ENCODE data around the gene GALNT10.

The GALNT10 gene

DNA sequence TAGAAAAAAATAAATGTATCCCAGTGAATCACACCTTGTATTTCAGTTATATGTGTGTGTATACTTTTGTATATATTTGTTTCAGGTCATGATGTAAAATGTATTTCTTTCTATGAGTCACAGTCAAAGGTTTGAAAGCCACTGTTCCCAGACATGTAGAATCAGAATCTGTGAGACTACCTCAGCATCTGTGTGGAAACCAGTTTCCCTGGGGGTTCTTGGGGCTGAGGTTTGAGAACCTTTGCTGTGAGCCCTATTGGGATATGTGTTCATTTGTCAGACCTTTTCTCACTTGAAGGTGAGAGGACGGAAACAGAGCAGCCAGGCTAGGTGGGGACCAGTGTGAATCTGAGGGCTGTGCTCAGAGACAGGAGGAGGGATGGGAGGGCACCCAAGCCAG is 176.6 kb downstream of the GALNT10 start:
- Histone ChIP-seq H3K9ac (ENCODE audit: insufficient read length) (no peak overlapping the region), H3K36me3 (ENCODE audit: insufficient read depth, low read length) (no peaks in the 10 kb centered on the region), H3K9me3 (ENCODE audit: low read depth, low read length) (no peaks in the 10 kb centered on the region), H3K27ac (peak overlapping the region; percentile 96; the same call in 1 of the 2 replicates), H3K4me3 (no peak overlapping the region)
- DNase-seq (ENCODE audit: low read depth, low spot score) = no peak
- no peak for TF ChIP-seq POLR2AphosphoS5 (IDR thresholded peaks at IDR 0.05; ENCODE audit: borderline replicate concordance, low read depth, low read length)
- no peak for TF ChIP-seq EZH2 (IDR thresholded peaks at IDR 0.05)
- no peak for TF ChIP-seq FOXP2 (optimal IDR thresholded peaks at IDR 0.05; ENCODE audit: control extremely low read depth, extremely low read length, insufficient read depth)

GRCh38 chr5:154368041-154368800 is 177.7 kb downstream of the GALNT10 start:
- Histone ChIP-seq H3K9me3 (ENCODE audit: low read depth, low read length) (no peaks in the 10 kb centered on the region), H3K36me3 (ENCODE audit: insufficient read depth, low read length) (no peaks in the 10 kb centered on the region), H3K4me3 (peak overlapping the region; percentile 68), H3K9ac (ENCODE audit: insufficient read length) (peak overlapping the region; percentile 40), H3K27ac (peak overlapping the region; percentile 96)
- peak; percentile 82 for DNase-seq (ENCODE audit: low read depth, low spot score)
- no peak for TF ChIP-seq FOXP2 (optimal IDR thresholded peaks at IDR 0.05; ENCODE audit: control extremely low read depth, extremely low read length, insufficient read depth)
- no peak for TF ChIP-seq POLR2AphosphoS5 (IDR thresholded peaks at IDR 0.05; ENCODE audit: borderline replicate concordance, low read depth, low read length)
- no peak for TF ChIP-seq EZH2 (IDR thresholded peaks at IDR 0.05)

DNA sequence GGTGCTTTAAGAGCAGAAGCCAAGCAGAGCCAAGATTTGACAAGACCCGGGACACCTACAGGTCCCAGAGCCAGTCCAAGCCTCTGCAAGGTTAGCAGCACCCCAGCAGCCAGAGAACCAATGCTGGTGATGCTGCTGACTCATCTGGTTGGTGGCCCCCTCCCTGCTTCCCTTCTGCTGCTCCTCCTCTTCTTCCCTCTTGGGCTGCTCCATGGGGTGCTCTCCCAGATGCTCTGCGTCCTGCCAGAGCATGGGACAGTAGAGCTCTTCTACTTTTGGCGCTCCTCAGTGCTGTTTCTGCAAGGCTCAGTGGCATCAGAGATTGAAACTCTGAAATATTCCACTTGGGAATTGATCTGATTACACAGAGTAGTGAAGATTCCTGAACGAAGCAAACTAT is 179.1 kb downstream of the GALNT10 start:
- Histone ChIP-seq H3K9me3 (ENCODE audit: low read depth, low read length) (no peaks in the 10 kb centered on the region), H3K9ac (ENCODE audit: insufficient read length) (no peak overlapping the region), H3K27ac (peak overlapping the region; percentile 68), H3K36me3 (ENCODE audit: insufficient read depth, low read length) (no peaks in the 10 kb centered on the region), H3K4me3 (peak overlapping the region; percentile 15; the same call in 1 of the 2 replicates)
- no peak for DNase-seq (ENCODE audit: low read depth, low spot score)
- no peak for TF ChIP-seq EZH2 (IDR thresholded peaks at IDR 0.05)
- TF ChIP-seq POLR2AphosphoS5 (IDR thresholded peaks at IDR 0.05; ENCODE audit: borderline replicate concordance, low read depth, low read length) = no peak
- TF ChIP-seq FOXP2 (optimal IDR thresholded peaks at IDR 0.05; ENCODE audit: control extremely low read depth, extremely low read length, insufficient read depth) = no peak

GRCh38 chr5:154370119-154370518 is 179.6 kb downstream of the GALNT10 start:
- H3K9me3 ChIP-seq (ENCODE audit: low read depth, low read length) = no peaks in the 10 kb centered on the region
- peak overlapping the region; percentile 15; the same call in 1 of the 2 replicates for H3K4me3 ChIP-seq
- H3K36me3 ChIP-seq (ENCODE audit: insufficient read depth, low read length) = no peaks in the 10 kb centered on the region
- H3K27ac ChIP-seq = peak overlapping the region; percentile 68
- no peak for TF ChIP-seq EZH2 (IDR thresholded peaks at IDR 0.05)
- DNase-seq (ENCODE audit: low read depth, low spot score) = no peak
- H3K9ac ChIP-seq (ENCODE audit: insufficient read length) = no peak overlapping the region

GRCh38 chr5:154370813-154371212 is 180.3 kb downstream of the GALNT10 start:
- no peak for DNase-seq (ENCODE audit: low read depth, low spot score)
- H3K36me3 ChIP-seq (ENCODE audit: insufficient read depth, low read length) = no peaks in the 10 kb centered on the region
- H3K4me3 ChIP-seq = no peak overlapping the region
- TF ChIP-seq FOXP2 (optimal IDR thresholded peaks at IDR 0.05; ENCODE audit: control extremely low read depth, extremely low read length, insufficient read depth) (no peak), POLR2AphosphoS5 (IDR thresholded peaks at IDR 0.05; ENCODE audit: borderline replicate concordance, low read depth, low read length) (no peak), EZH2 (IDR thresholded peaks at IDR 0.05) (no peak)
- no peaks in the 10 kb centered on the region for H3K9me3 ChIP-seq (ENCODE audit: low read depth, low read length)
- no peak overlapping the region for H3K27ac ChIP-seq
- H3K9ac ChIP-seq (ENCODE audit: insufficient read length) = no peak overlapping the region

DNA sequence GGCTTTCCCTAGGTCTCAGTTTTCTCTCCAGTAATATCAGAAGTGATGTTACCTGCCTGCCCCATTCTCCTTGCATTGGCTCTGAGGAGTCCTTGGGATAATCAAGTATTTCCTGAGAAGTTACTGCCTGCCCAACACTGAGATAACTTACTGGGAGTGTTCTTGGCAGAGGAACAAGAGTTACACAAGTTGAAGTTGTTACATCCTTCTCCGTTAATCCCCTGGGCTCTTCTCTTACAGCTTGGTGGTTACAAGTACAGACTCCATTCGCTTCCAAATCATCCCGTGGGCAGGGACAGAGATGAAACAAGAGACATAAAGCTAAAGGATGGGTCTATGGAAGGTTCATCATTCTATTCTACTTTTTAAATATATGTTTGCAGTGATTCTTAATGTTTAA is 181.2 kb downstream of the GALNT10 start:
- no peak overlapping the region for H3K27ac ChIP-seq
- H3K9me3 ChIP-seq (ENCODE audit: low read depth, low read length) = no peaks in the 10 kb centered on the region
- H3K36me3 ChIP-seq (ENCODE audit: insufficient read depth, low read length) = no peaks in the 10 kb centered on the region
- TF ChIP-seq EZH2 (IDR thresholded peaks at IDR 0.05) = no peak
- no peak for TF ChIP-seq FOXP2 (optimal IDR thresholded peaks at IDR 0.05; ENCODE audit: control extremely low read depth, extremely low read length, insufficient read depth)
- no peak for TF ChIP-seq POLR2AphosphoS5 (IDR thresholded peaks at IDR 0.05; ENCODE audit: borderline replicate concordance, low read depth, low read length)
- H3K9ac ChIP-seq (ENCODE audit: insufficient read length) = no peak overlapping the region
- DNase-seq (ENCODE audit: low read depth, low spot score) = peak; percentile 75
- no peak overlapping the region for H3K4me3 ChIP-seq

DNA sequence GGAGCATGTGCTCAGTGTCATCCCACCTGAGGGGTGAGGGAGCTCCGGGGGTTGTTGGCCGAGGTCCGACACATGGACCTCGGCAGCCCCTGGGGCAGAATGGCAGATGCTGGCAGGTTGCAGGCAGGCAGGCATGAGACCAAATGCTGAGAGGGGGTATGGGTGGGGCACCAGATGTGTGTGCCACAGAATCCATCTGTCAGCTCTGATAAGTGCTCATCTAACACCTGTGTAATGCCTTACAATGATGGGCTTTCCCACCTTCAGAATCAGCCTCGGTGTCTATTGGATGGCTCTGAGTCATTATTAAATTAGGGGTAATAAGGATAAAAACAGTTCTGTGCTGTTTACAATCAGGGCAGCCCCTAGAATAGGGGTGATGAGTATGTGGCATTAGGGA is 182.1 kb downstream of the GALNT10 start:
- H3K9me3 ChIP-seq (ENCODE audit: low read depth, low read length) = no peaks in the 10 kb centered on the region
- no peak overlapping the region for H3K27ac ChIP-seq
- H3K9ac ChIP-seq (ENCODE audit: insufficient read length) = no peak overlapping the region
- TF ChIP-seq EZH2 (IDR thresholded peaks at IDR 0.05) = no peak
- TF ChIP-seq POLR2AphosphoS5 (IDR thresholded peaks at IDR 0.05; ENCODE audit: borderline replicate concordance, low read depth, low read length) = no peak
- no peak for TF ChIP-seq FOXP2 (optimal IDR thresholded peaks at IDR 0.05; ENCODE audit: control extremely low read depth, extremely low read length, insufficient read depth)
- no peak overlapping the region for H3K4me3 ChIP-seq
- no peaks in the 10 kb centered on the region for H3K36me3 ChIP-seq (ENCODE audit: insufficient read depth, low read length)
- DNase-seq (ENCODE audit: low read depth, low spot score) = no peak

DNA sequence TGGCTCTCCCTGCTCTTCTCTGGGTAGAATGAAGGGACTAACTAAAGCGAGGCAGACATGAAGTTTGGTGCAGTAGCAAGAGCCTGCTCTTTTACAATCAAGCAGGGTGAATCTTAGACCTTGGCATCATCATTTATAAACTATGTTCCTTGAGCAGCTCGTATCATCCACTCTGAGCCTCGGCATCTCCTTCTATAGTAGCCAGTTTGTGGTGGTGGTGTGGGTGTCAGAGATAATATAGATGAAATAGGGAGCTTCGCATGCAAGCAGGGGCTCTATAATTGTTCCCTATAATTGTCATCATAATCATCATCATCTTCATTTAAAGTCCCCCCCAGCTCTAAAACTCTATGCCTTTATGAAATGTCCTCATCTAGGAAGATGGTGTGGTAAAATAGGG is 182.8 kb downstream of the GALNT10 start:
- no peak for DNase-seq (ENCODE audit: low read depth, low spot score)
- no peaks in the 10 kb centered on the region for H3K36me3 ChIP-seq (ENCODE audit: insufficient read depth, low read length)

DNA sequence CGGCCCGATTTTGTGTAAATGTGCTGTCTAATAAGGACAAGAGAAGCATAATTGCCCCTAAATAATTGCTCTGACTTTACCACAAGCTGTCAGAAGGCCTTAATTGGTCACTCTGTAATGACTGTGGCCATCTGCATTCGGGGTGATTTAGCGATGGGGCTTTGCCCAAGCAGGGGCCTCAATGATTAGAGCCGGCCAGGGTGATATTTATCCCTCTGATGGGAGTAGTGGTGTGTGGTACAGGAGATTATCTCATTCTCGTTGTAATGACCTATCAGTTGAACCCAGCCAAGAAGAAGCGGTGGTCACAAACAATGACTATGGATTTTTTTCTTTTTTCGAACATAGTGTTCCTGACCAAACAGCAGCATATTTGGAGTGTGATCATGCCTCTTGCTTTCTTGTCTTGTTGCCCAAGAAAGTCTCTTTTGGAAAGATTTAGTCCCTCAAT is 183.2 kb downstream of the GALNT10 start:
- TF ChIP-seq FOXP2 (optimal IDR thresholded peaks at IDR 0.05; ENCODE audit: control extremely low read depth, extremely low read length, insufficient read depth) (no peak), POLR2AphosphoS5 (IDR thresholded peaks at IDR 0.05; ENCODE audit: borderline replicate concordance, low read depth, low read length) (no peak), EZH2 (IDR thresholded peaks at IDR 0.05) (no peak)
- Histone ChIP-seq H3K9ac (ENCODE audit: insufficient read length) (no peak overlapping the region), H3K4me3 (no peak overlapping the region), H3K27ac (no peak overlapping the region), H3K36me3 (ENCODE audit: insufficient read depth, low read length) (no peaks in the 10 kb centered on the region), H3K9me3 (ENCODE audit: low read depth, low read length) (no peaks in the 10 kb centered on the region)
- no peak for DNase-seq (ENCODE audit: low read depth, low spot score)

More for the DNA sequence above, 182.8 kb downstream of the GALNT10 start:
- H3K9me3 ChIP-seq (ENCODE audit: low read depth, low read length) = no peaks in the 10 kb centered on the region
- no peak overlapping the region for H3K27ac ChIP-seq
- no peak overlapping the region for H3K9ac ChIP-seq (ENCODE audit: insufficient read length)
- no peak for TF ChIP-seq FOXP2 (optimal IDR thresholded peaks at IDR 0.05; ENCODE audit: control extremely low read depth, extremely low read length, insufficient read depth)
- H3K4me3 ChIP-seq = no peak overlapping the region

Data from SK-N-MC (cell line).